SJSA1 (cell line): ENCODE measurements around the gene RAB12. TPM values are rescaled to one million over a fixed set of nuclear protein-coding genes. Genes with fewer than 3 reads are reported as not detected.
"Not testable (repeated sequence)": the region's sequence is repeated elsewhere in the genome, so short reads cannot be mapped to it uniquely, and the experiment has no call there.

Source experiments
- DNase-seq, 2 experiments: peaks; one replicate each; pipeline ENCODE4 v3.0.0-alpha.2; 2015 to 2020; ENCODE audit warnings: low spot score in 2 of 2, low read depth in 1 of 2
- H3K27ac ChIP-seq: fragments of 250-450 bp; sonication (Bioruptor Pico); 2 replicates; pipeline ENCODE4 v1.5.1; 2020; ENCODE audit warnings: mild to moderate bottlenecking, moderate library complexity
- H3K27me3 ChIP-seq: fragments of 250-450 bp; sonication (Bioruptor Pico); replicated peaks from 2 replicates; pipeline ENCODE4 v1.5.1; 2020; ENCODE audit warnings: mild to moderate bottlenecking, moderate library complexity
- H3K36me3 ChIP-seq: fragments of 250-450 bp; sonication (Bioruptor Pico); 2 replicates; pipeline ENCODE4 v1.5.1; 2020; ENCODE audit warnings: mild to moderate bottlenecking
- H3K4me1 ChIP-seq: fragments of 250-450 bp; sonication (Bioruptor Pico); replicated peaks from 2 replicates; pipeline ENCODE4 v1.6.1; 2021; ENCODE audit warnings: mild to moderate bottlenecking
- H3K4me3 ChIP-seq: fragments of 250-450 bp; sonication (Bioruptor Pico); 2 replicates; pipeline ENCODE4 v1.5.1; 2020; ENCODE audit warnings: mild to moderate bottlenecking
- H3K9me3 ChIP-seq: fragments of 250-450 bp; sonication (Bioruptor Pico); replicated peaks from 2 replicates; pipeline ENCODE4 v1.5.1; 2020; ENCODE audit warnings: mild to moderate bottlenecking
- total RNA-seq: library from RNA; depleted of rRNA; stranded (reverse); fragments of >200 nt; shearing (Covaris generic); gene quantifications from 2 replicates; pipeline ENCODE4 v1.2.3, GENCODE V29; 2014; rRNA removed

The RAB12 gene, protein sequence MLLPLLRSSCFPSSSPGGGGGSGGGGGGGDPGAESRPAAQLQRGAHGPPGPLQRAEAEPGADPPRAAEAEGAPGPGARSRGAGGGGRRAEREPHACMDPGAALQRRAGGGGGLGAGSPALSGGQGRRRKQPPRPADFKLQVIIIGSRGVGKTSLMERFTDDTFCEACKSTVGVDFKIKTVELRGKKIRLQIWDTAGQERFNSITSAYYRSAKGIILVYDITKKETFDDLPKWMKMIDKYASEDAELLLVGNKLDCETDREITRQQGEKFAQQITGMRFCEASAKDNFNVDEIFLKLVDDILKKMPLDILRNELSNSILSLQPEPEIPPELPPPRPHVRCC
- 83.0 and 93.1 TPM in 2 replicates for total RNA-seq

DNA sequence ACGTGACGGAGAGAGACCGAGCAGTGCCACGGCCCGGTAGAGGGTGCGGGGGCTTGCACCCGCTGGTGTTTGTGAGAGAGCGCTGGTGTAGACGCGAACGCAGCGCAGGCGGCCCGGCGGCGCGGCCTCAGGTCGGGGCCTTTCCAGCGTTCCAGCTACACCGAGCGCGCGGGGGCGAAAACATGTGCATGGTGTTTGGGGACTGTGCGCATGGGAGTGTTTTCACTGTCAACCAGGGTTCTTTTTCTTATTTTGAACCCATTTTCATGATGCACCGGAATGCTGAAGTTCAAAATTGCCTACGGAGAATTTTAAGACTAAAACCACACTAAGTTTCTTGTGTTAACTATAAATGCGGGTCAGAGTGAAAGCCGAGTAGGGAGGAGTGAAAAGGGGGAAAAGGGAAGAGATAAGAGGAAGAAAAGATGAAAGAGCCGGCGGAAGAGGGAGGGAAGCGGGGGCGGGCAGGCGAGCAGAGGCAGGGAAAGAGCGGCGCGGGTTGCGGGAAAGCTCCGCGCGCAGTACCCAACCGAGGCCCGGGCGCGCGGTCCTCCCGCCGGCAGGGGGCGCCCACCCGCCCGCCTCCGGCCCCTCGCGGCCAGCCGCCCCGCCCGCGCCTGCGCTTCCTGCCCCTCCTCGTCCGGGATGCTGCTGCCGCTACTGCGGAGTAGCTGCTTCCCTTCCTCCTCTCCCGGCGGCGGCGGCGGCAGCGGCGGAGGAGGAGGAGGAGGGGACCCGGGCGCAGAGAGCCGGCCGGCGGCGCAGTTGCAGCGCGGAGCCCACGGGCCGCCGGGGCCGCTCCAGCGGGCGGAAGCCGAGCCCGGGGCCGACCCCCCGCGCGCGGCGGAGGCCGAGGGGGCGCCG lies at the start of gene RAB12:
Gene RAB12 (plus strand): TSS at position 643 of the 864 bp plus-strand sequence. CDS start 3 bp downstream, at position 646.
- H3K27ac ChIP-seq: peak within 1 kb of the TSS; percentile 12
- DNase-seq: peak; percentile 46 to 87
- H3K9me3 ChIP-seq: no peaks in the 10 kb centered on the region
- H3K4me1 ChIP-seq: peaks cover 5% of the 10 kb centered on the region
- peak within 1 kb of the TSS; percentile 80 for H3K4me3 ChIP-seq
- H3K36me3 ChIP-seq: peaks cover 15% of the 10 kb centered on the region; the same call in 1 of the 2 replicates
- no peaks in the 10 kb centered on the region for H3K27me3 ChIP-seq

DNA sequence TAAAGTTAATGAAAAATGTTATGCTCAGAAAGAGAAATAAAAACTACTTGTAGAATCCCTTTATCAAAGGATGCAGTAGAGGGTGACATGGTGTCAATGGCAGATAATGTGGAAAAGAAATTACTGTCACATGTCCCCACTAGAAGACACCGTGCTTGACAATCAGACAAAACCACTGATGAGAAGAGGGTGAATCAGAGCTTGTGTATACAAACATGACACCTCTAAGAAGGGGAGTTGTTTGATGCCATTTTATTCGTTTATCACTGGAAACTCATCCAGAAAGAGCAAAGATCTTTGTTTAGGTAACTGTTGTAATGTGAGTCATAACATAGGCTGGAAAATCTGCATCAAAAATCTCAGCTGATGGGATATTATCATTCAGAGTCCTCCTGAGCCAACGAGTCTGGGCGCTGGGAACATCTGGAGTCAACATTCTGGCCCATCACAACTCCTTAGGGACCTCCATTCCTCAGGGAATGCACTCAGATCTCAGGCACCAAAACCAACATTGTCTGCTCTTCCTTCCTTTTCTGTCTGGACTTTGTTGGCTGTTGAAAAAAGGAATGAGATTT lies 49.5 kb upstream of the RAB12 start:
- DNase-seq: peak in 1 of 2 experiments; percentile 30
- no peaks in the 10 kb centered on the region for H3K9me3 ChIP-seq
- H3K36me3 ChIP-seq: no peaks in the 10 kb centered on the region
- H3K4me1 ChIP-seq: peaks cover 10% of the 10 kb centered on the region
- H3K4me3 ChIP-seq: no peak overlapping the region
- no peak overlapping the region for H3K27ac ChIP-seq
- H3K27me3 ChIP-seq: no peaks in the 10 kb centered on the region

DNA sequence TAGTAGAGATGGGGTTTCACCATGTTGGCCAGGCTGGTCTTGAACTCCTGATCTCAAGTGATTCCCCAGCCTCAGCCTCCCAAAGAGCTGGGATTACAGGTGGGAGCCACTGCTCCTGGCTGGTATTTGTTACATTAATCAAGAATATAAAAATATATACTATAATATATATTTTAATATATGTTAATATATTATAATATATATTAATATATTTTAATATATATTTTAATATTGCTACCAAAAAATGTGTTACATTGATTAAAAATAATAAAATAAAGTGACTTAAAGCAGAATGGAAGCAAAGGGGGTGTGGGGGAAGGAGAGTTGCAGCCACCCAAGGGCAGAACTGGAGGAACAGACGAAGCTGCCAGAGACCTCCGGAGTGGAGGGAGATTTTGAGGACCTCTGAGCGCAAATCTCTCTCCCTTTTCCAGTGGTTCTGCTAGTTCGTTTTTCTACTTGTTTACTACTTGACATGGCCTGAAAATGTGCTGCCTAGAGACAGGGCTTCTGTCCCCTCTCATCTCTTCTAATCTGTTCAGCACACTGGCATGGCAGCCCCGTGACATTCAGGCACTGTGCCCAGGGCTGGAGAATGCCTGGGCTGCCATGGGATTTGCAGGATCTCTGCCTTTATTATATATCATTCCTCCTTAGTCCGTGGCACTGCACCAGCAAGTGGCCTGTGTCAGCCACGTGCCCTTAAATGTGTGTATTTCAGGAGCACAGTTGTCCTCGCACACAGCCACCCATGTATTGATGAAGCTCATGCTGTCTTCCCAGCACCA lies 47.9 kb upstream of the RAB12 start:
- no peak overlapping the region for H3K27ac ChIP-seq
- H3K4me3 ChIP-seq: no peak overlapping the region
- no peaks in the 10 kb centered on the region for H3K36me3 ChIP-seq
- H3K4me1 ChIP-seq: peaks cover 10% of the 10 kb centered on the region
- no peak for DNase-seq
- H3K27me3 ChIP-seq: peaks cover 5% of the 10 kb centered on the region
- H3K9me3 ChIP-seq: no peaks in the 10 kb centered on the region

DNA sequence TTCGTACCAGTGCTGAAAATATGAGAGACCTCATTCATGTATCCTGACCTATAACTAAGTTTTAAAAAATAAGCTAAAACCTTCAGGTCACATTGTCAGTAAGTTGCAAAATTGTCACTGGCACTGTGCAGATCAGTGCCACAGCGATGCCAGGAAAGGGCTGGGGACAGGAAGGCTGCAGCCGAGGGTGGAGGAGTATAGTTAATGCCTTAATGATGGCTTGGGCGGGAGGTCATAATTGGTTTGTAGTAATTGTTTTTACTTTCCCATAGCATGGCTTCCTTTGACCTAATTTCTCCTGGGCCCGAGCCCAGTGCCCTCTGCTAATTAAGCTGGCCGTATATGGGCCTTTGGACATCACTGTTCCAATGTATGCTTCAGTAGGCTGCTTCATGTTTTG lies 47.2 kb upstream of the RAB12 start:
- H3K27me3 ChIP-seq: peaks cover 5% of the 10 kb centered on the region
- H3K4me1 ChIP-seq: peaks cover 10% of the 10 kb centered on the region
- no peak overlapping the region for H3K4me3 ChIP-seq
- no peak for DNase-seq
- H3K36me3 ChIP-seq: no peaks in the 10 kb centered on the region
- no peaks in the 10 kb centered on the region for H3K9me3 ChIP-seq
- H3K27ac ChIP-seq: no peak overlapping the region

DNA sequence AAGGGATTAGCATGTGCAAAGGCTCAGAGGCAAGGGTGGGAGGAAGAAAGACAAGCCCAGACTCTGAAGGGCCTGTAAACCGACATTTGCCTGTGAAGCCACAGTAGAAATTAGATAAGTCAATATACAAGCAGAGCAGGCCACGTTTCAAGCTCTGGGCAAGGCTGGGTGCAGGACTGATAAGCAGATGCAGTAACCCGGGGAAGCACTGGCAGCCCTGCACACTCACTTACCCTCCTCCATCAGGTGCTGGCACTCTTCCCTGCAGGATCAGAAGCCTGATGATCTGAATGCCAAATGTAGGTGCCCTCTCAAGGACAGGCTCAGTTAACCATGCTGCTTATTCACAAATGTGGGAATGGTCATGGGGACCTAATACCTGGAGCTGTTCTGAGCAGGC lies 46.3 kb upstream of the RAB12 start:
- H3K36me3 ChIP-seq: no peaks in the 10 kb centered on the region
- peaks cover 10% of the 10 kb centered on the region for H3K27me3 ChIP-seq
- DNase-seq: no peak
- no peak overlapping the region for H3K27ac ChIP-seq
- H3K4me3 ChIP-seq: no peak overlapping the region
- no peaks in the 10 kb centered on the region for H3K9me3 ChIP-seq
- peaks cover 10% of the 10 kb centered on the region for H3K4me1 ChIP-seq

DNA sequence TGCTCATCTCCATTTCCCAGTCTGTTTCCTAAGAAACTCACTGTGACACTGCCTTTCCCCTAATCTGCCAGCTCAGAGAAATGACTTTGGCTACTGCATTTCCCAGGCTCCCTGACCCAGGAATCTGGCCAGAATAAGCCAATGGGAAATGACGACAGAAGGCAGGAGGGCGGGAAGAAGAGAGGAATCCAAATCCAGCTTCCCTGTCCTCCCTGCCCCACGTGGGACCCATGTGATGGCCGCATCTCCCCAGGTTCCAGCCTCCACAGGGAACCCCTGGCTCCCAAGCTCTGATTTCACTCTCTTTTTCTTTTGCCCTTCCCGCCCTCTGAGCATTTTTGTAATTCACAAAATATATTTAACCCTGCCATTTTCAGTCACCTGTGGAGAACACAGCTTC lies 37.8 kb upstream of the RAB12 start:
- no peak for DNase-seq
- no peaks in the 10 kb centered on the region for H3K9me3 ChIP-seq
- no peak overlapping the region for H3K27ac ChIP-seq
- no peak overlapping the region for H3K4me3 ChIP-seq
- no peaks in the 10 kb centered on the region for H3K4me1 ChIP-seq
- no peaks in the 10 kb centered on the region for H3K36me3 ChIP-seq
- H3K27me3 ChIP-seq: peaks cover 6% of the 10 kb centered on the region; the same call in 1 of the 2 replicates

DNA sequence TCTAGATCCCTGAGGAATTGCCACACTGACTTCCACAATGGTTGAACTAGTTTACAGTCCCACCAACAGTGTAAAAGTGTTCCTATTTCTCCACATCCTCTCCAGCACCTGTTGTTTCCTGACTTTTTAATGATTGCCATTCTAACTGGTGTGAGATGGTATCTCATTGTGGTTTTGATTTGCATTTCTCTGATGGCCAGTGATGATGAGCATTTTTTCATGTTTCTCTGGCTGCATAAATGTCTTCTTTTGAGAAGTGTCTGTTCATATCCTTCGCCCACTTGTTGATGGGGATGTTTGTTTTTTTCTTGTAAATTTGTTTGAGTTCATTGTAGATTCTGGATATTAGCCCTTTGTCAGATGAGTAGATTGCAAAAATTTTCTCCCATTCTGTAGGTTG lies 35.5 kb upstream of the RAB12 start:
- not testable (repeated sequence) for DNase-seq, H3K27me3 ChIP-seq, H3K4me1 ChIP-seq, H3K4me3 ChIP-seq, H3K9me3 ChIP-seq, H3K27ac ChIP-seq, H3K36me3 ChIP-seq

DNA sequence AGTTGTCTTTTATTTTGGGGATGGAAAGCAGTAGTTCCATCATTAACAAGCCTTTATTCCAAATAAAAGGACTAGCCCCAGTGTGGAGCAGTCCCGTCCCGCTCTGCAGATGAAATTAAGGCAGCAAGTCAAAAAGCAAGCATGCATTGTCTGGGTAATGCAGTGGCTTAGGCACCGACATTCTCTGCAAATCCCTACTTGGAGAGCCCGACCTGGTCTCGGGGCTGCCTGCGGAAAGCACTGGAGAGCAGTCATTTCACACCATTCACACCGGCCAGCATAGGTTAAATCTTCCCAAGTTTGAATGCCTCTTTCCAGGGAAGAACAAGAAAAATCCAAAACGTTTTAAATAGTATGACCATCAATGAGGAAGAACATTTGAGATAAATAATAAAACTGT lies 24.4 kb upstream of the RAB12 start:
- no peak overlapping the region for H3K27ac ChIP-seq
- no peaks in the 10 kb centered on the region for H3K36me3 ChIP-seq
- H3K4me1 ChIP-seq: no peaks in the 10 kb centered on the region
- no peaks in the 10 kb centered on the region for H3K9me3 ChIP-seq
- peaks cover 10% of the 10 kb centered on the region; the same call in 1 of the 2 replicates for H3K27me3 ChIP-seq
- H3K4me3 ChIP-seq: no peak overlapping the region
- no peak for DNase-seq

DNA sequence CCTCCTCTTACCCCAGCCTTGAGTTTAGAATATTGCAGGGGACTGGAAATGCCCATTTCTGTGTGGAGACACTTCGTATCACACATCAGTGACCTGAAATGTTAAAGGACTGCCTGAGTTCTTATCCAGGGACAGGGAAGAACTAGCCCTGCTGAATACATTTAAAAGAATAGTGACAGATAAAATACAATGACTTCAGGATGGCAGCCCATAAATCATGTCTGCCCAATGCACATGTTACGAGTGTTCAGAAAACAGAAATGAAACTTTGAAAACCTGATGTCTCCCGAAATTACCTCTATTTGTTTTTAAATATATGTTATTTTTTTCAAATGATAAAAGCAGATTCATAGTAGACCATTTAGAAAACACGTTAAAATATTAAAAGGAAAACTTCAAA lies 22.3 kb upstream of the RAB12 start:
- H3K4me1 ChIP-seq: no peaks in the 10 kb centered on the region

DNA sequence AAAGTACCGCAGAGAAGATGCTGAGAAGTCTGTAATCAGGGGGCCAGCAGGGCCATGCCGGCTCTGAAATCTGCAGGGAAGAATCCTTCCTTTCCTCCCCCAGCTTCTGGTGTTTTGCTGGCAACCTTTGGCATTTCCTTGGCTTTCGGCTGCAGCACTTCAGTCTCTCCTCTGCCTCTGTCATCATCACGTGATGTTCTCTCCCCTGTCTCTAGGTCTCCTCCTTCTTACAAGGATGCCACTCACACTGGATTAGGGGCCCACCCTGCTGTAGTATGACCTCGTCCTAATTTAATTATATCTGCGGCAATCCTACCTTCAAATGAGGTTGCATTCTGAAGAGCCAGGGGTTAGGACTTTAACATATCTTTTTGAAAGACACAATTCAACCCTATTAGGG lies 13.8 kb upstream of the RAB12 start:
- H3K27ac ChIP-seq: no peak overlapping the region
- H3K36me3 ChIP-seq: no peaks in the 10 kb centered on the region
- no peak for DNase-seq
- no peaks in the 10 kb centered on the region for H3K4me1 ChIP-seq
- H3K27me3 ChIP-seq: no peaks in the 10 kb centered on the region
- no peak overlapping the region for H3K4me3 ChIP-seq
- no peaks in the 10 kb centered on the region for H3K9me3 ChIP-seq

More for the DNA sequence above, 22.3 kb upstream of the RAB12 start:
- peaks cover 10% of the 10 kb centered on the region; the same call in 1 of the 2 replicates for H3K27me3 ChIP-seq
- H3K36me3 ChIP-seq: no peaks in the 10 kb centered on the region
- H3K27ac ChIP-seq: no peak overlapping the region
- no peak for DNase-seq
- no peak overlapping the region for H3K4me3 ChIP-seq
- H3K9me3 ChIP-seq: no peaks in the 10 kb centered on the region

DNA sequence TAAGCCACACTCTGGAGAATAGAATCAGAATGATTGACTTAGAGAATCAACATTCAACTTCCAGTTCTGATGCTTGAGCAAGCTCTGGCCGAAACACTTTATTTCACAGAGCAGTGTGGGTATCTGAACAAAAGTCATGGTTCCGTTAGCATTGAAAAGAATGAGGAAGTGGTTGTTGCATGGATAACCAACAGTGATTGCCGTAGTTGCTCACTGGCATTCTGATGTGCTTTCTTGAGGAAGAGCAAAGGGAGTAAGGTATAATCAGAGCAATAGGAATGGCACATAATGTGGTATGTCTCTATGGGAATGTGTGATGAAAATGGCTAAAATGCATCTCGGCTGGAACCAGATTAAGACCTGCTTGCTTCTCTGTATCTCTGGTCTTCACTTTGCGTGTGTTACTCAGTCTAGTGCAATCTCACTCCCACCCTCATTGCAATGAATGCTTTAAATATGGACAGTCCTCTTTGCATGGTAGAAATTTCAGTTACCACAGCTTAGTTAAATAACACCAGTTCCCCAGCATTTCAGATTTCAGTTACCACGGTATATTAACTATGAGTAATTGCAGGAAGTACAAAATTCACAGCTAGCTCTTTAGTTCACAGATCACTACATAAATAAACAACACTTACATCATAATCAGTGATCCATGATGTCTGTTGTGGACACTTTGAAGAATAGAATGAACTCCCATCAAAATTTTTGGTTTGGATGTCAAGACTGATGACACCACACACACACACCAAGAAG lies 7.8 kb upstream of the RAB12 start:
- no peaks in the 10 kb centered on the region for H3K9me3 ChIP-seq
- H3K27me3 ChIP-seq: no peaks in the 10 kb centered on the region
- no peak for DNase-seq
- H3K27ac ChIP-seq: no peak overlapping the region
- H3K36me3 ChIP-seq: no peaks in the 10 kb centered on the region
- H3K4me1 ChIP-seq: peaks cover 15% of the 10 kb centered on the region
- no peak overlapping the region for H3K4me3 ChIP-seq

DNA sequence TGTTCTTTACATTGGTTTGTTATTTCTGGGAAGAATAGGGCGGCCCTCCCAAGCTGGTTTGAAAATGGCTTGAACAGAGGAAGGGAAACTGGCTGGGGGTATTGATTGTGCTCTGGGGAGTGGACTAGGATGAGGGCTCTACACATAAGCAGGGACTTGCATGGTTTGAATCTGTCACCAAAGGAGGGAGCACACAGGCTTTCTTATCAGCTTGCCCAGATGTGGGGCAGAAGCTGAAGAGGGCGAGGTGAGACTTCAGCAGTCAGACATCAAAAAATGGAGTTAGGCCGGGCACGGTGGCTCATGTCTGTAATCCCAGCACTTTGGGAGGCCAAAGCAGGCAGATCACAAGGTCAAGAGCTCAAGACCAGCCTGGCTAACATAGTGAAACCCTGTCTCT lies 7.2 kb upstream of the RAB12 start:
- no peak overlapping the region for H3K27ac ChIP-seq
- H3K4me3 ChIP-seq: no peak overlapping the region
- no peaks in the 10 kb centered on the region for H3K27me3 ChIP-seq
- no peak for DNase-seq
- H3K9me3 ChIP-seq: no peaks in the 10 kb centered on the region
- peaks cover 15% of the 10 kb centered on the region for H3K4me1 ChIP-seq
- no peaks in the 10 kb centered on the region for H3K36me3 ChIP-seq

DNA sequence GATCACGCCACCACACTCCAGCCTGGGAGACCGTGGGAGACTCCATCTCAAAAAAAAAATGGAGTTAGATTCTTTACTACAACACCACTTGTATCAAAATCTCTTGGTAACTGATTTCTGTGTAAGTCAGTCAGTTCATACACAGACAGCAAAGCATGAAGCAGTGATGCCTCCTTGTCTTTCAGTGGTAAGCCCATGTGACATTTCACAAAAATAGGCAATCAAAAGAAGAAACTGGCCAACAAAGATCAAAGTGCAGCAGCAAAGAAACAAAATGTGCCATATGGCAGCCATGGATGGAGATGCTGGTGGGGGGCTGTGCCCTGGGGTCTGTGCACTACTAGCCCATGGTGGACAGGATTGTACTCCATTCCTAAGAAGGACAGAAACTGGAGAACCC lies 6.7 kb upstream of the RAB12 start:
- no peak overlapping the region for H3K27ac ChIP-seq
- H3K27me3 ChIP-seq: no peaks in the 10 kb centered on the region
- no peak for DNase-seq
- no peak overlapping the region for H3K4me3 ChIP-seq
- H3K9me3 ChIP-seq: no peaks in the 10 kb centered on the region
- H3K36me3 ChIP-seq: no peaks in the 10 kb centered on the region
- peaks cover 15% of the 10 kb centered on the region for H3K4me1 ChIP-seq
